Stimulated activated CD4-positive, alpha-beta T cell treated with anti-CD3 and anti-CD28 coated beads, Interleukin-4, amount 100 ng/mL, for 1 hour (primary cell): Measurements from ENCODE around the gene TAS2R40.
"Not testable (repeated sequence)": the region's sequence is repeated elsewhere in the genome, so short reads cannot be mapped to it uniquely, and the experiment has no call there.

Source experiments
- DNase-seq: peaks from one replicate; pipeline ENCODE4 v3.0.0-alpha.2; 2020

Gene TAS2R40

GRCh38 chr7:143255564-143255963 lies 33.7 kb downstream of the TAS2R40 start:
- DNase-seq, result no peak

- DNase-seq, result no peak
Observed at GRCh38 chr7:143256325-143256724, 34.5 kb downstream of the TAS2R40 start.

- DNase-seq, result no peak
Observed at GRCh38 chr7:143256932-143257331, 35.1 kb downstream of the TAS2R40 start.

GRCh38 chr7:143257501-143257900 lies 35.7 kb downstream of the TAS2R40 start:
- DNase-seq, result no peak

- no peak for DNase-seq
Observed at GRCh38 chr7:143258831-143259230, 37.0 kb downstream of the TAS2R40 start.

GRCh38 chr7:143259765-143260164 lies 37.9 kb downstream of the TAS2R40 start:
- DNase-seq, result no peak

GRCh38 chr7:143261901-143262300 lies 40.1 kb downstream of the TAS2R40 start:
- no peak for DNase-seq

GRCh38 chr7:143263266-143264195 lies 41.7 kb downstream of the TAS2R40 start, which contains the start of gene GSTK1:
Gene GSTK1 (plus strand): TSS chr7:143263441. CDS start chr7:143263514, 73 bp downstream.
- peak; percentile 84 for DNase-seq

- DNase-seq, result not testable (repeated sequence)
Observed at GRCh38 chr7:143264196-143264568, 42.3 kb downstream of the TAS2R40 start.

- no peak for DNase-seq
Observed at GRCh38 chr7:143265017-143265693, 43.3 kb downstream of the TAS2R40 start.

- no peak for DNase-seq
Observed at GRCh38 chr7:143269251-143269650, 47.4 kb downstream of the TAS2R40 start.

GRCh38 chr7:143271240-143271639 lies 49.4 kb downstream of the TAS2R40 start:
- no peak for DNase-seq
